ENCODE measurements around the gene PRICKLE4. TPM values are rescaled to one million over a fixed set of nuclear protein-coding genes. Genes with fewer than 3 reads are reported as not detected.

PRICKLE4 gene, protein sequence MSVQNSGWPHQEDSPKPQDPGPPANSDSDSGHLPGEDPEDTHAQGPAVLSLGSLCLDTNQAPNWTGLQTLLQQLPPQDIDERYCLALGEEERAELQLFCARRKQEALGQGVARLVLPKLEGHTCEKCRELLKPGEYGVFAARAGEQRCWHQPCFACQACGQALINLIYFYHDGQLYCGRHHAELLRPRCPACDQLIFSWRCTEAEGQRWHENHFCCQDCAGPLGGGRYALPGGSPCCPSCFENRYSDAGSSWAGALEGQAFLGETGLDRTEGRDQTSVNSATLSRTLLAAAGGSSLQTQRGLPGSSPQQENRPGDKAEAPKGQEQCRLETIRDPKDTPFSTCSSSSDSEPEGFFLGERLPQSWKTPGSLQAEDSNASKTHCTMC
- total RNA-seq (under 1 TPM in 2 of 5 donors, not detected in 3; 0.44 to 0.60 TPM), total RNA-seq (0 to 0.08 (median 0) reads per million in 29 experiments)
- not detected for total RNA-seq (2013)

DNA sequence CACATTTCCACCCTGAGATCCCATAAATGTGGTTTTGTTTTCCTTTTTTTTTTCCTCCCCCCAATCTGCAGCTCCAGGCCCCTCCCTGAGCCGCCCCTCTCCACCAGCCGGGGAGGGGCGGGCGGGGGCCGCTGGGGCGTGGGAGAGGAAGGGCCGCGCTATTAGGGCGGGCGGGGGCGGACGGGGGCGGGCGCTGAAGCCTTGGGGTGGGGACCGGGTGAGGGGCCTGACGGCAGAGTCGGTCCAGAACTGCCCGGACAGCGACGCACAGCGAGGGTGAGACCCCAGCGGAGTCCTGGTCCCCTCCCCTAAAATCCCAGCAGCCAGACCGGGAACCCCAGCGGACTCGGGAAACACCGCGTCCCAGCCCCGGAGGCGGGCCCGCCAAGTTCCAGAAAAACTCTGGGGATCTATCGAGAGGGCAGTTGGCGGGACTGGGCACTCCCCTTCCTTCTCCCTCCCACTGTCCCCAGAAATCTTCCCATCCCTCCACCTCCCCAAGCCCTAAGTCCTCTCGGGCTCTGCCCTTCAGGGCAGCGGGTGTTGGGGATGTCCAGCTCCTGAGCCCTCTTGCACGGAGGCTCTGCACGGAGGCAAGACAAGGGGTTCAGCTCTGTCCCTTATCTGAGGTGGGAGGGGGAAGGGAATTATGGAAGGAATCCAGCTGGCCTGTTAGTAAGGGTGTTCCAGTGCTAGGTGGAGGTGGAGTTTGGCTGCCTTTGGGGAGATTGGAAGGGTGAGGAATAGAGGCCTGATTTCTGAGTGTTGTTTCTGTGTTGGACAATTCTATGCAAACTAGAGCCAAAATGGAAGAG, at the start of gene PRICKLE4:
PRICKLE4 (plus strand) TSS at position 232 of the 815 bp plus-strand sequence. CDS start 2,692 bp downstream, outside the sequence.
- peak within 1 kb of the TSS in 1 of 2 donors; percentile 34 for H3K27ac Mint-ChIP-seq
- peak within 1 kb of the TSS; percentile 80 to 86 (median 82) for H3K4me3 Mint-ChIP-seq
- Histone ChIP-seq H3K27me3 (replicated peaks in 1 of 2; ENCODE audit: control insufficient read depth in 2 of 2, extremely low read depth in 1 of 2, insufficient read depth in 2 of 2, low read length in 1 of 2) (peaks cover 0 to 21% of the 10 kb centered on the region in 2 experiments), H3K4me1 (ENCODE audit: control insufficient read depth in 1 of 2, extremely low read depth in 1 of 2, insufficient read depth in 2 of 2, low read length in 2 of 2) (peaks cover 8 to 26% of the 10 kb centered on the region in 2 experiments), H3K9me3 (no peaks in the 10 kb centered on the region), H3K4me3 (ENCODE audit: control insufficient read depth in 1 of 2, extremely low read depth in 1 of 2, low read length in 1 of 2) (peak within 1 kb of the TSS; percentile 67 to 92), H3K27ac (ENCODE audit: low read length) (no peak within 1 kb of the TSS), H3K36me3 (ENCODE audit: control insufficient read depth in 2 of 2, extremely low read depth in 1 of 2, insufficient read depth in 1 of 2, low read length in 1 of 2) (peaks cover 0 to 4% of the 10 kb centered on the region in 2 donors)
- POLR2A ChIA-PET: no interaction called here
- CTCF ChIA-PET: interaction anchor here in 1 of 2 donors (0.9 to 1.7 kb wide), 3 partner anchors 141 to 434 kb away, joined by 3 to 6 read pairs (median 5); partner anchors contain the start of genes BYSL and MED20
- 4% methylated on average over 18 of the region's 36 CpGs for WGBS (ENCODE audit: insufficient coverage)
- ATAC-seq (replicated peaks in 1 of 4): no peak
- peaks cover 5% of the 10 kb centered on the region in 2 donors for H3K27me3 Mint-ChIP-seq
- peaks cover 14 to 30% (median 16%) of the 10 kb centered on the region in 3 donors for H3K4me1 Mint-ChIP-seq
- DNase-seq: no peak
- H3K9me3 Mint-ChIP-seq: no peaks in the 10 kb centered on the region
- no peaks in the 10 kb centered on the region for H3K36me3 Mint-ChIP-seq

DNA sequence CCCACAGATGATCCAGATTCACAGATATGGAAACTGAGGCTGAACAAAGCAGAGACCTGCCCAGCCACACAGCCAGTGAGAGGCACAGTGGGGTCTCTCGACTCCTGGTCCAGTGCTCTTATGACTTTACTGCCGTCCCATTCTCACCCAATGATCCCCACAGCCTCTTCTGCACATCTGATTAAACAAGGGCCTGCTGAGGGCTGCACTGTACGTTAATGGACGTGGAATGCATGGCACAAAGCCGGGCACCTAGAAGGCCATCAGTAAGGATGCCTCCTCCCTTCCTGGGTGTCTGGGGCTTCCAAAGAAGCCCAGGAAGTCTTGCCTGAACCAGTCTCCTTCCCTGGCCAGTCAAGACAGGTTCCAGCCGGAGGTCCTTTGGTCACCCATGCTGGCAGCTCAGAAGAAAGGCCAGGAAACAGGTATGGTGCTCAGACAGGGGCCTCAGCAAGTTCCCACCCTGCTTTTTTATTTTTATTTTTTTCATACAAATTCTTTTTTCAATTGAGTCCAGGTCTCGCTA, 49.0 kb upstream of the PRICKLE4 start:
- no peaks in the 10 kb centered on the region for H3K27me3 Mint-ChIP-seq
- H3K36me3 Mint-ChIP-seq: no peaks in the 10 kb centered on the region
- no peak for ATAC-seq (replicated peaks in 1 of 4)
- H3K9me3 Mint-ChIP-seq: no peaks in the 10 kb centered on the region
- H3K4me1 Mint-ChIP-seq: peaks cover 45 to 71% (median 50%) of the 10 kb centered on the region in 3 donors
- Histone ChIP-seq H3K27me3 (replicated peaks in 1 of 2; ENCODE audit: control insufficient read depth in 2 of 2, extremely low read depth in 1 of 2, insufficient read depth in 2 of 2, low read length in 1 of 2) (no peaks in the 10 kb centered on the region), H3K4me3 (ENCODE audit: control insufficient read depth in 1 of 2, extremely low read depth in 1 of 2, low read length in 1 of 2) (no peak overlapping the region), H3K27ac (ENCODE audit: low read length) (peak overlapping the region; percentile 86), H3K36me3 (ENCODE audit: control insufficient read depth in 2 of 2, extremely low read depth in 1 of 2, insufficient read depth in 1 of 2, low read length in 1 of 2) (no peaks in the 10 kb centered on the region), H3K9me3 (no peaks in the 10 kb centered on the region), H3K4me1 (ENCODE audit: control insufficient read depth in 1 of 2, extremely low read depth in 1 of 2, insufficient read depth in 2 of 2, low read length in 2 of 2) (peaks cover 33 to 79% of the 10 kb centered on the region in 2 experiments)
- 97% methylated on average over 7 of the region's 7 CpGs for WGBS (ENCODE audit: insufficient coverage)
- no peak for DNase-seq
- ChIA-PET POLR2A (no interaction called here), CTCF (interaction anchor here in 1 of 2 donors (0.6 kb wide), 1 partner anchor 170 kb away, joined by 8 read pairs; no protein-coding TSS in a partner anchor)
- H3K4me3 Mint-ChIP-seq: no peak overlapping the region
- H3K27ac Mint-ChIP-seq: peak overlapping the region; percentile 66 to 85

DNA sequence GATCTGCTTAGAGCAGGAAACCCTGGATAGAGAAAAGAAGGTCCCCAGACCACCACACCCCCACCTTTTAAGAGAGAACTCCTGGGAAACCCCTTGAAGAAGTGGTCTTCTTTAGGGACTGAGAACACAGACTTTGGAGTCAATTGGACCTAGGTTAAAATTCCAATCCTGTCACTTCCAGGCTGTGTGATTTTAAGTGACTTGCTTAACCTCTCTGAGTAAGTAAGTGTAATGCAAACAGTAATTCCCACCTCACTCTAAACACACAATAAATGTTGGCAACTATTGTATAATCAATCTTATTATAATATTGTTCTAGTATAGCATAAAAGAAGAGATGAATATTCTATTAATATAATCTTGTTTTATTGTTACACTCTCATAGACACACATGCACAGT, 48.4 kb upstream of the PRICKLE4 start:
- no peaks in the 10 kb centered on the region for H3K27me3 ChIP-seq (replicated peaks in 1 of 2; ENCODE audit: control insufficient read depth in 2 of 2, extremely low read depth in 1 of 2, insufficient read depth in 2 of 2, low read length in 1 of 2)
- Mint-ChIP-seq H3K27me3 (no peaks in the 10 kb centered on the region), H3K27ac (peak overlapping the region; percentile 73 to 85), H3K4me1 (peaks cover 41 to 66% (median 45%) of the 10 kb centered on the region in 3 donors), H3K9me3 (no peaks in the 10 kb centered on the region), H3K4me3 (peak overlapping the region; percentile 5 to 83 (median 80)), H3K36me3 (no peaks in the 10 kb centered on the region)
- peaks cover 33 to 74% of the 10 kb centered on the region in 2 experiments for H3K4me1 ChIP-seq (ENCODE audit: control insufficient read depth in 1 of 2, extremely low read depth in 1 of 2, insufficient read depth in 2 of 2, low read length in 2 of 2)
- ATAC-seq (replicated peaks in 1 of 4): no peak
- no peak overlapping the region for H3K4me3 ChIP-seq (ENCODE audit: control insufficient read depth in 1 of 2, extremely low read depth in 1 of 2, low read length in 1 of 2)
- POLR2A ChIA-PET: no interaction called here
- H3K36me3 ChIP-seq (ENCODE audit: control insufficient read depth in 2 of 2, extremely low read depth in 1 of 2, insufficient read depth in 1 of 2, low read length in 1 of 2): no peaks in the 10 kb centered on the region
- DNase-seq: no peak
- H3K27ac ChIP-seq (ENCODE audit: low read length): peak overlapping the region; percentile 86
- no peaks in the 10 kb centered on the region for H3K9me3 ChIP-seq
- CTCF ChIA-PET: no interaction called here

DNA sequence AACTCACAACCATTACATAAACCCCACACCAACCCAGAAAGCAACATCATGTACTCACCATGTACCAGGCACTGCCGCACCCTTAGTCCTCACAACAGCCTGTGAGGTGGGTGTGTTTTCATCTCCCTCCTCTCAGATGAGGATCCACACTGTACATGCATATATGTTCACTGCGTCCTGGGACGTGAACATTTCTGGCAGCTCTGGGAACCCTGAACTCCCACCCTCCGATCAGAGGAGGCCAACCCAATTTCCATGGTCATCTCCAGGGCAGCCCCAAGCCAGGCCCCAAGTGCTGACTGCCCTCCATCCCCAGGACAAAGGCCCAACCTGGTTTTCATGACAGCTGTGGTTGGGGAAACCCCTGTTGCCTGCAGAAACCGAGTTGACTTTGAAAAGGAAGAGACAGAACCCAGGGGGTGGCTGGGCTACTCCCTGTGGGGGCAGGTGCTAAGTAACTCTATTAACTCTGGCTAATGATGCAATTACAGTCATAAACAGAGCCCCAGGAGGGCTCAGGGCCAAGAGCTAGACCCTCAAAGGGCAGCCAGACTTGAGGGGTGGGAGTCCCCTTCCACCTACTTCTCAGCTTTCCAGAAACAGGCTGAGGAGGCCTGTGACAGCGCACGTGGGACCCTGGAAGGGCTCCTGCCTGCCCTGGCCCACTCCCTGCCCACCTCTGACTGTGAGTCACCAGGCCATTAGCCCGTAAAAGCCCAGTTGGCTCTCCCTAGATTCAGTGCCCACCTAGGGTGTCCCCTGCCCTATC, 47.8 kb upstream of the PRICKLE4 start:
- Mint-ChIP-seq H3K27ac (peak overlapping the region; percentile 73 to 85), H3K4me3 (peak overlapping the region; percentile 76 to 83 (median 80)), H3K27me3 (no peaks in the 10 kb centered on the region), H3K36me3 (no peaks in the 10 kb centered on the region), H3K4me1 (peaks cover 35 to 60% (median 45%) of the 10 kb centered on the region in 3 donors), H3K9me3 (no peaks in the 10 kb centered on the region)
- Histone ChIP-seq H3K27me3 (replicated peaks in 1 of 2; ENCODE audit: control insufficient read depth in 2 of 2, extremely low read depth in 1 of 2, insufficient read depth in 2 of 2, low read length in 1 of 2) (no peaks in the 10 kb centered on the region), H3K9me3 (no peaks in the 10 kb centered on the region), H3K36me3 (ENCODE audit: control insufficient read depth in 2 of 2, extremely low read depth in 1 of 2, insufficient read depth in 1 of 2, low read length in 1 of 2) (no peaks in the 10 kb centered on the region), H3K27ac (ENCODE audit: low read length) (peak overlapping the region; percentile 86), H3K4me1 (ENCODE audit: control insufficient read depth in 1 of 2, extremely low read depth in 1 of 2, insufficient read depth in 2 of 2, low read length in 2 of 2) (peaks cover 30 to 67% of the 10 kb centered on the region in 2 experiments), H3K4me3 (ENCODE audit: control insufficient read depth in 1 of 2, extremely low read depth in 1 of 2, low read length in 1 of 2) (peak overlapping the region; percentile 25 to 75)
- 44% methylated on average over 6 of the region's 8 CpGs for WGBS (ENCODE audit: insufficient coverage)
- ATAC-seq (replicated peaks in 1 of 4) (peak in 3 of 4 experiments; percentile 11 to 61 (median 13)), DNase-seq (peak; percentile 18 to 84 (median 70))
- POLR2A ChIA-PET: no interaction called here
- CTCF ChIA-PET: interaction anchor here in 1 of 2 donors (0.6 kb wide), 1 partner anchor 49 kb away, joined by 3 read pairs; no protein-coding TSS in a partner anchor

DNA sequence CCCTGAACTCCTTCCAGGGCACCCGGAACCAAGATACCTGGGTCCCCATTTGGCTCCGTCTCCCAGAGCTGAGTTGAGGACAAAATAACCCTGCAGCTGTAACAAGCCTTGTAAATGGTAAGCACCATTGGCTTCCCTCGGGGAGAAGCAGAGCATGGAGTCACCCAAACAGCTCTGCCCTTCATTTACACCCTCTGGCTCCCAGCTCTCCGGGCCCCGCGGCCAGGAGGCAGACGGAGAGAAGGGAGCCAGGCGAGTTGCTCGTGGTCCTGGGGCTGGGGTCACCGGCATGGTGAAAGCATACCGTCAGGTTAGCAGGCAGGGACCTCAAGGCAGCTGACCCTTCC, 47.2 kb upstream of the PRICKLE4 start:
- no peaks in the 10 kb centered on the region for H3K27me3 Mint-ChIP-seq
- no peaks in the 10 kb centered on the region for H3K36me3 ChIP-seq (ENCODE audit: control insufficient read depth in 2 of 2, extremely low read depth in 1 of 2, insufficient read depth in 1 of 2, low read length in 1 of 2)
- no peaks in the 10 kb centered on the region for H3K9me3 Mint-ChIP-seq
- no peak for ATAC-seq (replicated peaks in 1 of 4)
- H3K9me3 ChIP-seq: no peaks in the 10 kb centered on the region
- 95% methylated on average over 9 of the region's 11 CpGs for WGBS (ENCODE audit: insufficient coverage)
- no peaks in the 10 kb centered on the region for H3K27me3 ChIP-seq (replicated peaks in 1 of 2; ENCODE audit: control insufficient read depth in 2 of 2, extremely low read depth in 1 of 2, insufficient read depth in 2 of 2, low read length in 1 of 2)
- CTCF ChIA-PET: interaction anchor here (0.6 to 1.9 kb wide), 6 partner anchors 25 to 311 kb away, joined by 3 to 12 read pairs (median 4); partner anchors contain the start of gene TOMM6 (in 1 of the 2)
- peak overlapping the region; percentile 25 to 75 for H3K4me3 ChIP-seq (ENCODE audit: control insufficient read depth in 1 of 2, extremely low read depth in 1 of 2, low read length in 1 of 2)
- peak in 1 of 35 experiments; percentile 36 for DNase-seq
- peak overlapping the region; percentile 86 for H3K27ac ChIP-seq (ENCODE audit: low read length)
- H3K36me3 Mint-ChIP-seq: no peaks in the 10 kb centered on the region
- H3K4me1 ChIP-seq (ENCODE audit: control insufficient read depth in 1 of 2, extremely low read depth in 1 of 2, insufficient read depth in 2 of 2, low read length in 2 of 2): peaks cover 27 to 62% of the 10 kb centered on the region in 2 experiments
- peak overlapping the region; percentile 73 to 85 for H3K27ac Mint-ChIP-seq
- POLR2A ChIA-PET: interaction anchor here in 1 of 2 donors (0.6 to 0.7 kb wide), 2 partner anchors 24 to 1326 kb away, joined by 3 to 6 read pairs; partner anchors contain the start of gene MRPL2
- peak overlapping the region; percentile 76 to 83 (median 80) for H3K4me3 Mint-ChIP-seq
- H3K4me1 Mint-ChIP-seq: peaks cover 35 to 56% (median 45%) of the 10 kb centered on the region in 3 donors
